ENCODE measurements around the gene GPR35.

GRCh38 chr2:240655931-240656886, 30.9 kb downstream of the GPR35 start:
- TF ChIP-seq, protein P1, sequence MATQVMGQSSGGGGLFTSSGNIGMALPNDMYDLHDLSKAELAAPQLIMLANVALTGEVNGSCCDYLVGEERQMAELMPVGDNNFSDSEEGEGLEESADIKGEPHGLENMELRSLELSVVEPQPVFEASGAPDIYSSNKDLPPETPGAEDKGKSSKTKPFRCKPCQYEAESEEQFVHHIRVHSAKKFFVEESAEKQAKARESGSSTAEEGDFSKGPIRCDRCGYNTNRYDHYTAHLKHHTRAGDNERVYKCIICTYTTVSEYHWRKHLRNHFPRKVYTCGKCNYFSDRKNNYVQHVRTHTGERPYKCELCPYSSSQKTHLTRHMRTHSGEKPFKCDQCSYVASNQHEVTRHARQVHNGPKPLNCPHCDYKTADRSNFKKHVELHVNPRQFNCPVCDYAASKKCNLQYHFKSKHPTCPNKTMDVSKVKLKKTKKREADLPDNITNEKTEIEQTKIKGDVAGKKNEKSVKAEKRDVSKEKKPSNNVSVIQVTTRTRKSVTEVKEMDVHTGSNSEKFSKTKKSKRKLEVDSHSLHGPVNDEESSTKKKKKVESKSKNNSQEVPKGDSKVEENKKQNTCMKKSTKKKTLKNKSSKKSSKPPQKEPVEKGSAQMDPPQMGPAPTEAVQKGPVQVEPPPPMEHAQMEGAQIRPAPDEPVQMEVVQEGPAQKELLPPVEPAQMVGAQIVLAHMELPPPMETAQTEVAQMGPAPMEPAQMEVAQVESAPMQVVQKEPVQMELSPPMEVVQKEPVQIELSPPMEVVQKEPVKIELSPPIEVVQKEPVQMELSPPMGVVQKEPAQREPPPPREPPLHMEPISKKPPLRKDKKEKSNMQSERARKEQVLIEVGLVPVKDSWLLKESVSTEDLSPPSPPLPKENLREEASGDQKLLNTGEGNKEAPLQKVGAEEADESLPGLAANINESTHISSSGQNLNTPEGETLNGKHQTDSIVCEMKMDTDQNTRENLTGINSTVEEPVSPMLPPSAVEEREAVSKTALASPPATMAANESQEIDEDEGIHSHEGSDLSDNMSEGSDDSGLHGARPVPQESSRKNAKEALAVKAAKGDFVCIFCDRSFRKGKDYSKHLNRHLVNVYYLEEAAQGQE (IDR thresholded peaks at IDR 0.05; ENCODE audit: insufficient replicate concordance, low read depth) = no peak
- no peak for TF ChIP-seq POLR2AphosphoS5 (IDR thresholded peaks at IDR 0.05; ENCODE audit: low read depth)
- TF ChIP-seq CTCF (IDR thresholded peaks at IDR 0.05; ENCODE audit: insufficient read depth, low read length) = no peak

All from HL-60 (cell line).